Measurements from ENCODE around the gene ZFPM1.

The ZFPM1 gene

GRCh38 chr16:88458773-88459235, 5.7 kb downstream of the ZFPM1 start:
- H3K4me2 ChIP-seq (ENCODE audit: low read length), result no peak overlapping the region
- H3K9ac ChIP-seq (ENCODE audit: low read length), result no peak overlapping the region
- no peaks in the 10 kb centered on the region for H3K27me3 ChIP-seq (ENCODE audit: low read depth, low read length)
- no peaks in the 10 kb centered on the region for H3K9me3 ChIP-seq (ENCODE audit: insufficient read depth, low read length)
- H3K4me1 ChIP-seq (ENCODE audit: low read length), result peaks cover 32% of the 10 kb centered on the region
- no peak overlapping the region for H2AFZ ChIP-seq (ENCODE audit: low read depth, low read length)
- no peaks in the 10 kb centered on the region for H3K36me3 ChIP-seq (replicated peaks; ENCODE audit: low read depth, low read length)
- no peak for TF ChIP-seq EZH2phosphoT487 (IDR thresholded peaks at IDR 0.05; ENCODE audit: low read depth)
- TF ChIP-seq CTCF (IDR thresholded peaks at IDR 0.05; ENCODE audit: low read depth, low read length), result no peak
- H3K27ac ChIP-seq (ENCODE audit: low read length), result no peak overlapping the region
- peaks cover 84% of the 10 kb centered on the region for H3K79me2 ChIP-seq (ENCODE audit: low read length)
- H3K4me3 ChIP-seq (ENCODE audit: low read length), result no peak overlapping the region
- H4K20me1 ChIP-seq (ENCODE audit: insufficient read depth, low read length), result peaks cover 77% of the 10 kb centered on the region

- Histone ChIP-seq H3K36me3 (replicated peaks; ENCODE audit: low read depth, low read length) (no peaks in the 10 kb centered on the region), H3K4me3 (ENCODE audit: low read length) (no peak overlapping the region), H3K27me3 (ENCODE audit: low read depth, low read length) (no peaks in the 10 kb centered on the region), H3K4me1 (ENCODE audit: low read length) (peaks cover 32% of the 10 kb centered on the region), H3K4me2 (ENCODE audit: low read length) (no peak overlapping the region), H3K27ac (ENCODE audit: low read length) (no peak overlapping the region), H2AFZ (ENCODE audit: low read depth, low read length) (no peak overlapping the region), H3K79me2 (ENCODE audit: low read length) (peaks cover 82% of the 10 kb centered on the region), H4K20me1 (ENCODE audit: insufficient read depth, low read length) (peaks cover 81% of the 10 kb centered on the region), H3K9ac (ENCODE audit: low read length) (no peak overlapping the region), H3K9me3 (ENCODE audit: insufficient read depth, low read length) (no peaks in the 10 kb centered on the region)
- TF ChIP-seq EZH2phosphoT487 (IDR thresholded peaks at IDR 0.05; ENCODE audit: low read depth) (no peak), CTCF (IDR thresholded peaks at IDR 0.05; ENCODE audit: low read depth, low read length) (no peak)
Observed at GRCh38 chr16:88459366-88460073, 6.4 kb downstream of the ZFPM1 start.

- Histone ChIP-seq H3K27ac (ENCODE audit: low read length) (no peak overlapping the region), H3K36me3 (replicated peaks; ENCODE audit: low read depth, low read length) (no peaks in the 10 kb centered on the region), H3K4me3 (ENCODE audit: low read length) (no peak overlapping the region), H3K4me2 (ENCODE audit: low read length) (no peak overlapping the region), H3K79me2 (ENCODE audit: low read length) (peaks cover 76% of the 10 kb centered on the region), H4K20me1 (ENCODE audit: insufficient read depth, low read length) (peaks cover 91% of the 10 kb centered on the region), H3K9ac (ENCODE audit: low read length) (no peak overlapping the region), H3K4me1 (ENCODE audit: low read length) (peaks cover 38% of the 10 kb centered on the region), H3K9me3 (ENCODE audit: insufficient read depth, low read length) (no peaks in the 10 kb centered on the region), H2AFZ (ENCODE audit: low read depth, low read length) (no peak overlapping the region), H3K27me3 (ENCODE audit: low read depth, low read length) (no peaks in the 10 kb centered on the region)
- TF ChIP-seq CTCF (IDR thresholded peaks at IDR 0.05; ENCODE audit: low read depth, low read length) (no peak), EZH2phosphoT487 (IDR thresholded peaks at IDR 0.05; ENCODE audit: low read depth) (no peak)
Observed at GRCh38 chr16:88460496-88461330, 7.6 kb downstream of the ZFPM1 start.

All from OCI-LY3 (cell line).